ENCODE data around the gene TUG1.

DNA sequence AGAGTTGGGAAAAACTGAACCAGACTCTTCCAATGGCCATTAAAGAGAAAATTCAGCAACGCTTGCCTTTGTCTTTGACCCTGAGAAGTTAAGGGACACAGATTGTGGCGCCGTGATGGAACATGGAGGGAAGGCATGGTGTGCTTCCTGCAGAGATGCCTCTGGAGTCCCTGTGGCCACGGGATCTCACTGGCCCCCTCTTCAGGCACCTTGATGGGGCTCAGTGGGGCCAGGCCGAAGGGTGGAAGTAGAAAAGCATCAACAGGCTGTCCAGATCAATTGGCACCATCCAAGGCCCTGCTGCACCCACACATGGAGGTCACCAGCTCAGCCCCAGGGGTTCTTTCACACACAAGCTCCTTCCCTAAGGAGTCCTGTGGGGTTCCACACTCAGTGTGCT lies 43.4 kb upstream of the TUG1 start:
- TF ChIP-seq CTCF (IDR thresholded peaks at IDR 0.05 in 2 of 3, conservative IDR thresholded peaks at IDR 0.05 in 1 of 3; ENCODE audit: control insufficient read depth in 2 of 3, extremely low read depth in 1 of 3, insufficient read depth in 1 of 3, low read depth in 3 of 3, low read length in 3 of 3) (no peak), RAD51 (IDR thresholded peaks at IDR 0.05) (no peak), POLR2A (IDR thresholded peaks at IDR 0.05; ENCODE audit: low read depth, low read length) (no peak), SMAD5 (IDR thresholded peaks at IDR 0.05; ENCODE audit: low read depth) (no peak), NFYA (IDR thresholded peaks at IDR 0.05; ENCODE audit: borderline replicate concordance, low read depth, low read length) (no peak), USF2 (IDR thresholded peaks at IDR 0.05; ENCODE audit: borderline replicate concordance, low read depth, low read length) (no peak), NR2C2 (IDR thresholded peaks at IDR 0.05; ENCODE audit: borderline replicate concordance, control insufficient read depth, insufficient read length, low read depth) (no peak), NR2C1 (IDR thresholded peaks at IDR 0.05) (no peak), ZSCAN29 (IDR thresholded peaks at IDR 0.05) (no peak), ETV6 (conservative IDR thresholded peaks at IDR 0.05 in 1 of 2, IDR thresholded peaks at IDR 0.05 in 1 of 2; ENCODE audit: borderline replicate concordance in 1 of 2, low read depth in 1 of 2) (no peak), MEF2A (IDR thresholded peaks at IDR 0.05; ENCODE audit: insufficient read depth, low read depth, low read length) (no peak), ZNF24 (IDR thresholded peaks at IDR 0.05) (no peak)
- TF ChIP-seq, protein P1, sequence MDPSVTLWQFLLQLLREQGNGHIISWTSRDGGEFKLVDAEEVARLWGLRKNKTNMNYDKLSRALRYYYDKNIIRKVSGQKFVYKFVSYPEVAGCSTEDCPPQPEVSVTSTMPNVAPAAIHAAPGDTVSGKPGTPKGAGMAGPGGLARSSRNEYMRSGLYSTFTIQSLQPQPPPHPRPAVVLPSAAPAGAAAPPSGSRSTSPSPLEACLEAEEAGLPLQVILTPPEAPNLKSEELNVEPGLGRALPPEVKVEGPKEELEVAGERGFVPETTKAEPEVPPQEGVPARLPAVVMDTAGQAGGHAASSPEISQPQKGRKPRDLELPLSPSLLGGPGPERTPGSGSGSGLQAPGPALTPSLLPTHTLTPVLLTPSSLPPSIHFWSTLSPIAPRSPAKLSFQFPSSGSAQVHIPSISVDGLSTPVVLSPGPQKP (IDR thresholded peaks at IDR 0.05; ENCODE audit: low read depth, low read length), result no peak
- TF ChIP-seq, protein P2, sequence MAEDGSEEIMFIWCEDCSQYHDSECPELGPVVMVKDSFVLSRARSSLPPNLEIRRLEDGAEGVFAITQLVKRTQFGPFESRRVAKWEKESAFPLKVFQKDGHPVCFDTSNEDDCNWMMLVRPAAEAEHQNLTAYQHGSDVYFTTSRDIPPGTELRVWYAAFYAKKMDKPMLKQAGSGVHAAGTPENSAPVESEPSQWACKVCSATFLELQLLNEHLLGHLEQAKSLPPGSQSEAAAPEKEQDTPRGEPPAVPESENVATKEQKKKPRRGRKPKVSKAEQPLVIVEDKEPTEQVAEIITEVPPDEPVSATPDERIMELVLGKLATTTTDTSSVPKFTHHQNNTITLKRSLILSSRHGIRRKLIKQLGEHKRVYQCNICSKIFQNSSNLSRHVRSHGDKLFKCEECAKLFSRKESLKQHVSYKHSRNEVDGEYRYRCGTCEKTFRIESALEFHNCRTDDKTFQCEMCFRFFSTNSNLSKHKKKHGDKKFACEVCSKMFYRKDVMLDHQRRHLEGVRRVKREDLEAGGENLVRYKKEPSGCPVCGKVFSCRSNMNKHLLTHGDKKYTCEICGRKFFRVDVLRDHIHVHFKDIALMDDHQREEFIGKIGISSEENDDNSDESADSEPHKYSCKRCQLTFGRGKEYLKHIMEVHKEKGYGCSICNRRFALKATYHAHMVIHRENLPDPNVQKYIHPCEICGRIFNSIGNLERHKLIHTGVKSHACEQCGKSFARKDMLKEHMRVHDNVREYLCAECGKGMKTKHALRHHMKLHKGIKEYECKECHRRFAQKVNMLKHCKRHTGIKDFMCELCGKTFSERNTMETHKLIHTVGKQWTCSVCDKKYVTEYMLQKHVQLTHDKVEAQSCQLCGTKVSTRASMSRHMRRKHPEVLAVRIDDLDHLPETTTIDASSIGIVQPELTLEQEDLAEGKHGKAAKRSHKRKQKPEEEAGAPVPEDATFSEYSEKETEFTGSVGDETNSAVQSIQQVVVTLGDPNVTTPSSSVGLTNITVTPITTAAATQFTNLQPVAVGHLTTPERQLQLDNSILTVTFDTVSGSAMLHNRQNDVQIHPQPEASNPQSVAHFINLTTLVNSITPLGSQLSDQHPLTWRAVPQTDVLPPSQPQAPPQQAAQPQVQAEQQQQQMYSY (CRISPR knock-in tag; IDR thresholded peaks at IDR 0.05), result no peak
